OCI-LY1 (cell line): ENCODE data around the gene BTRC.

ENCODE experiments used
- H2AFZ ChIP-seq: fragments of 200-600 bp; sonication (generic), shearing (Covaris generic); 2 replicates; pipeline ENCODE4 v1.6.0; 2014; ENCODE audit warnings: antibody characterized with exemption, mild to moderate bottlenecking, low read length
- H3F3A ChIP-seq: fragments of 200-600 bp; sonication (generic), shearing (Covaris generic); 2 replicates; pipeline ENCODE4 v1.6.0; 2014; ENCODE audit warnings: mild to moderate bottlenecking, antibody characterized with exemption, low read length, moderate library complexity; ENCODE audit not compliant: insufficient read depth
- H3K27ac ChIP-seq: fragments of 200-600 bp; sonication (generic); 2 replicates; pipeline ENCODE4 v1.5.1; 2014; ENCODE audit warnings: low read length, mixed run types, mild to moderate bottlenecking, low read depth; ENCODE audit not compliant: poor library complexity, severe bottlenecking
- H3K27me3 ChIP-seq: fragments of 200-600 bp; sonication (generic); 2 replicates; pipeline ENCODE4 v1.6.0; 2014; ENCODE audit warnings: antibody characterized with exemption, mild to moderate bottlenecking, low read length, moderate library complexity; ENCODE audit not compliant: insufficient read depth
- H3K36me3 ChIP-seq: fragments of 200-600 bp; sonication (generic); 2 replicates; pipeline ENCODE4 v1.6.1; 2014; ENCODE audit warnings: mild to moderate bottlenecking, antibody characterized with exemption, low read length, moderate library complexity, mixed read lengths; ENCODE audit not compliant: insufficient read depth
- H3K4me1 ChIP-seq: fragments of 200-600 bp; sonication (generic); 2 replicates; pipeline ENCODE4 v1.5.1; 2014; ENCODE audit warnings: mild to moderate bottlenecking, low read length, moderate library complexity; ENCODE audit not compliant: insufficient read depth, severe bottlenecking
- H3K4me2 ChIP-seq: fragments of 200-600 bp; sonication (generic), shearing (Covaris generic); 2 replicates; pipeline ENCODE4 v1.6.1; 2014; ENCODE audit warnings: low read length
- H3K4me3 ChIP-seq: fragments of 200-600 bp; sonication (generic); 2 replicates; pipeline ENCODE4 v1.5.1; 2014; ENCODE audit warnings: low read length, low read depth, mild to moderate bottlenecking, mixed read lengths; ENCODE audit not compliant: poor library complexity, severe bottlenecking
- H3K79me2 ChIP-seq: fragments of 200-600 bp; shearing (Covaris generic); 2 replicates; pipeline ENCODE4 v1.6.1; 2016; ENCODE audit warnings: mixed run types, low read length, mixed read lengths; ENCODE audit not compliant: insufficient read depth
- H3K9ac ChIP-seq: fragments of 200-600 bp; sonication (generic), shearing (Covaris generic); 2 replicates; pipeline ENCODE4 v1.6.1; 2014; ENCODE audit warnings: mild to moderate bottlenecking, low read length, mixed read lengths
- H3K9me2 ChIP-seq: fragments of 200-600 bp; sonication (generic), shearing (Covaris generic); 2 replicates; pipeline ENCODE4 v1.6.1; 2014; ENCODE audit warnings: low read depth, mild to moderate bottlenecking, low read length, mixed read lengths
- H3K9me3 ChIP-seq: fragments of 200-600 bp; shearing (Covaris generic); 2 replicates; pipeline ENCODE4 v1.6.1; 2014; ENCODE audit warnings: low read length, mixed read lengths
- H4K20me1 ChIP-seq: fragments of 200-600 bp; sonication (generic), shearing (Covaris generic); 2 replicates; pipeline ENCODE4 v1.6.0; 2016; ENCODE audit warnings: mild to moderate bottlenecking, low read length; ENCODE audit not compliant: insufficient read depth
- CTCF ChIP-seq: fragments of 200-600 bp; sonication (generic), shearing (Covaris generic); IDR thresholded peaks from 2 replicates; pipeline ENCODE4 v1.5.1; 2017; ENCODE audit warnings: mild to moderate bottlenecking, antibody characterized with exemption, low read length, moderate library complexity, mixed read lengths
- EZH2 ChIP-seq: fragments of 200-600 bp; sonication (generic), shearing (Covaris generic); IDR thresholded peaks from 2 replicates; pipeline ENCODE4 v1.8.0; 2017; ENCODE audit warnings: borderline replicate concordance, mixed run types, mild to moderate bottlenecking, antibody characterized with exemption, low read length, moderate library complexity, mixed read lengths

Gene BTRC

GRCh38 chr10:101453791-101454718 is 100.1 kb downstream of the BTRC start:
- no peak overlapping the region for H2AFZ ChIP-seq
- H3K79me2 ChIP-seq, result no peaks in the 10 kb centered on the region

GRCh38 chr10:101458869-101459268 is 104.9 kb downstream of the BTRC start:
- H3K79me2 ChIP-seq, result no peaks in the 10 kb centered on the region
- no peaks in the 10 kb centered on the region for H3K9me3 ChIP-seq
- no peak overlapping the region for H3K9ac ChIP-seq
- no peak overlapping the region for H2AFZ ChIP-seq
- H3K9me2 ChIP-seq, result no peaks in the 10 kb centered on the region
- H4K20me1 ChIP-seq, result no peaks in the 10 kb centered on the region
- no peaks in the 10 kb centered on the region for H3K4me1 ChIP-seq
- no peaks in the 10 kb centered on the region for H3F3A ChIP-seq
- no peak overlapping the region for H3K4me2 ChIP-seq
- H3K27me3 ChIP-seq, result no peaks in the 10 kb centered on the region
- no peak overlapping the region for H3K4me3 ChIP-seq
- no peak overlapping the region for H3K27ac ChIP-seq
- TF ChIP-seq EZH2 (no peak), CTCF (no peak)
- no peaks in the 10 kb centered on the region for H3K36me3 ChIP-seq

More at GRCh38 chr10:101453791-101454718, 100.1 kb downstream of the BTRC start:
- H3K27me3 ChIP-seq, result no peaks in the 10 kb centered on the region
- H3K9ac ChIP-seq, result no peak overlapping the region
- no peaks in the 10 kb centered on the region for H3K36me3 ChIP-seq
- no peaks in the 10 kb centered on the region for H3K9me2 ChIP-seq
- no peaks in the 10 kb centered on the region for H3K9me3 ChIP-seq
- H3K27ac ChIP-seq, result no peak overlapping the region
- no peak overlapping the region for H3K4me3 ChIP-seq
- no peak overlapping the region for H3K4me2 ChIP-seq
- no peaks in the 10 kb centered on the region for H4K20me1 ChIP-seq
- no peaks in the 10 kb centered on the region for H3K4me1 ChIP-seq
- TF ChIP-seq EZH2 (no peak), CTCF (no peak)
- no peaks in the 10 kb centered on the region for H3F3A ChIP-seq

- Histone ChIP-seq H3K4me2 (no peak overlapping the region), H3F3A (no peaks in the 10 kb centered on the region), H3K27ac (no peak overlapping the region), H3K4me1 (no peaks in the 10 kb centered on the region), H2AFZ (no peak overlapping the region), H3K27me3 (no peaks in the 10 kb centered on the region), H3K36me3 (no peaks in the 10 kb centered on the region), H3K9ac (no peak overlapping the region), H4K20me1 (no peaks in the 10 kb centered on the region), H3K79me2 (no peaks in the 10 kb centered on the region), H3K4me3 (no peak overlapping the region), H3K9me2 (no peaks in the 10 kb centered on the region), H3K9me3 (no peaks in the 10 kb centered on the region)
- TF ChIP-seq EZH2 (no peak), CTCF (no peak)
These were observed 110.1 kb downstream of the BTRC start for GRCh38 chr10:101464082-101464481.
